Suppressor macrophage (primary cell): ENCODE data around the gene INF2.

Source experiments
- DNase-seq, 4 experiments: peaks; one replicate each; pipeline ENCODE4 v3.0.0-alpha.2; 2020 to 2022

Gene INF2

GRCh38 chr14:104752735-104753527, 63.5 kb downstream of the INF2 start, which contains the start of gene SIVA1:
Gene SIVA1, plus strand, starts transcription at chr14:104753147. Its CDS starts 55 bp downstream, at chr14:104753202.
- peak; percentile 100 for DNase-seq

- peak in 3 of 4 experiments; percentile 22 to 35 (median 29) for DNase-seq
Measured at GRCh38 chr14:104753528-104754212, 64.3 kb downstream of the INF2 start.

GRCh38 chr14:104754213-104754851, 64.9 kb downstream of the INF2 start:
- DNase-seq = no peak

GRCh38 chr14:104755621-104756020, 66.2 kb downstream of the INF2 start:
- no peak for DNase-seq

- no peak for DNase-seq
Measured at GRCh38 chr14:104756477-104757237, 67.2 kb downstream of the INF2 start.

GRCh38 chr14:104757238-104757585, 67.8 kb downstream of the INF2 start:
- no peak for DNase-seq

GRCh38 chr14:104757681-104758392, 68.4 kb downstream of the INF2 start:
- no peak for DNase-seq

GRCh38 chr14:104758981-104759969, 69.9 kb downstream of the INF2 start:
- no peak for DNase-seq

- no peak for DNase-seq
Measured at GRCh38 chr14:104765517-104765916, 76.1 kb downstream of the INF2 start.

- DNase-seq = no peak
Measured at GRCh38 chr14:104766256-104766862, 76.9 kb downstream of the INF2 start.

- no peak for DNase-seq
Measured at GRCh38 chr14:104766863-104767633, 77.6 kb downstream of the INF2 start.

GRCh38 chr14:104767634-104767918, 78.2 kb downstream of the INF2 start:
- DNase-seq = no peak

- peak; percentile 87 to 93 (median 91) for DNase-seq
Measured at GRCh38 chr14:104768437-104769323, 79.3 kb downstream of the INF2 start.

- DNase-seq = no peak
Measured at GRCh38 chr14:104769324-104770071, 80.1 kb downstream of the INF2 start.

- DNase-seq = no peak
Measured at GRCh38 chr14:104770072-104770579, 80.7 kb downstream of the INF2 start.

GRCh38 chr14:104770851-104771272, 81.4 kb downstream of the INF2 start:
- peak; percentile 16 to 40 (median 26) for DNase-seq

- DNase-seq = no peak
Measured at GRCh38 chr14:104771374-104771773, 82.0 kb downstream of the INF2 start.
